ENCODE measurements around the gene APCDD1L.

APCDD1L gene

GRCh38 chr20:58515233-58516212, at the start of gene APCDD1L:
Gene APCDD1L (minus strand): TSS chr20:58515399. CDS start chr20:58514707, 692 bp downstream.
- DNase-seq (ENCODE audit: low read depth in 2 of 2, low spot score in 1 of 2): no peak

DNA sequence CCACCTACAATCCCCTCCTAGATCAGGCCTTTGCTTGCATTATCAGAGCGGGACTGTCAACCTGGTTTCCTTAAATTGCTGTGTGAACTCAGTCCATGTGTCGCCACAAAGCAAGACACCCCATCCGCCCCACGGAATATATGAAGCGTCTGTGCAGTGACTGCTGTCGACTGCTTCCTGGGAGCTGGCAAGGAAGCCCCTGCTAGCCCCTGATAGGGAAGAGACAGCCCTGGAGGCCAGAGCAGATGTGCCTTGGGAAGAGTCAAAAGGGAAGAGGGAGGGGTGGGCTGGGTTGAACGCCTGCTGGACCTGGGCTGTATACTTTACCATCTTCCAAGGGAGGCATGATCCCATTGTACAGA, 44.1 kb upstream of the APCDD1L start:
- DNase-seq (ENCODE audit: low read depth in 2 of 2, low spot score in 1 of 2): no peak

DNA sequence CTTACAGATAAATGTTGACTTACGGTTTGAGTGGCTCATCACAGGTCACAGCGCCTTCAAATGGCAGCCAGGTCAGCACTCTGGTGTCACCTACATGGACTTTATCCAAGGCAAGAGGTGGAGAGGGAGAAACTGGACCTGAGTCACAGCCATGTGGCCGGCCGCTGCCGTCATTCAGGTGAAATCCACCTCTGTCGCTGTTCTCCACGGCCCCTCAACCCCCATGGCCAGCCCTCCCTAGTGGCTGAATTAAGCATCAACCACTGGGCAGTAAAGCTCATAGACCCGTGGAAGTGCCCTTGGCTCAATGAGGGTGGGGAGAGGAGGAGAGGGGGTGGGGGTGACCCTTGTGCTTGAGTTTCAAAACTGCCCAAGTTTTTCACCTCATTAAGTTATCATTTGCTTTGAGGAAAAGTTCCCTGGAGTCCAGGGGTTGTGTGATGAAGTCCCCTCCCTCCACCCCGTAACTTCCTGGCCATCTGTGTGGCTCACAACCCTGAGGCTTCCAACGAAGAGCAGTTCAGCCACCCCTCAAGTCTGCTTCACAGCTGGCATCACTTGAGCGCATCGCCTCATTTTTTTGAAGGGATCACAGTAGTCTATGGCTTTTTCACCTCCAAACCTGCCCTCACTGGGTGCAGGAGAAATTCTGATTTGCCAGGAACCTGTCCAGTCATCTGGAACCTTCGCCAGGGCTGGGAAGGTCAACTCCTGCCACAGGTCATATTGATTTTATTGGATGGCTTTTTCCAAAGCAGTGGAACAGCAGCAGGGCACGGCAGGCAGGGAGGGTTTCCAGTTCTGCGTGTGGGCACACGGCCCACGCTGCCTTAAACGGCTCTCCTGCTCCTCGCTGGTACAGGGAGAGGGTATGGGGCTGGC, 43.5 kb upstream of the APCDD1L start:
- DNase-seq (ENCODE audit: low read depth in 2 of 2, low spot score in 1 of 2): no peak

- DNase-seq (ENCODE audit: low read depth in 2 of 2, low spot score in 1 of 2): no peak
Measured at GRCh38 chr20:58557733-58558342, 42.6 kb upstream of the APCDD1L start.

GRCh38 chr20:58556961-58557360, 41.8 kb upstream of the APCDD1L start:
- DNase-seq (ENCODE audit: low read depth in 2 of 2, low spot score in 1 of 2): no peak

DNA sequence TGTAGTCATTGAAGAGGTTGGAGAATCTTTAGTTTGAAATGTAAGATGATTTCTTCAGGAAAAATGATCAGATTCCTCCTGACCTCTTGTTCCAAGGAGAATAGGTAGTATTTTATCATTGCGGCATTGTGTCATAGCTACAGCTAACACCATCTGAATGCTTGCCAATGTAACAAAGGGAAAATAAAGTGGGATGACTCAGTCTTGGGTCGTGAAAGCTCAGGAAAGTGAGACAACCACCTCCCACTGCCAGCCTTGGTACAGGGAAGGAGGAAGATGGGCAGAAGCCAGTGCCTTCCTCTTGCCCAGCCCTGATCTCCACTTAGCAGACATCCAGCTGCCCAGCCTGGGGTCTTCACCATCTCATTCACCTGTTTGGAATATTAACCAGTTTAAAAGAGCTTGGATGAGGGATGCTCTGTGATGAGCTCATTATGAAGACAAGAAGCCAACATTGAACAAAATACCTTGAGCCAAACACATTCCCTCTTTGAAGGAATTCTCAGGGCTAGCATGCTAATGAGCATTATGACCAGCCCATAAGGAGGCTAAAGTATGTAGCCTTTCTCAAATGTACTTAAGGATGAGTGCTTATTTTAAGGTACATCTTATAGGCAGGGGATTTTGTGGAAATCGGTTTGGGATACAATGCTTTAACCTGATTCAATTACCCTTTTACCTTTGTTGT, 40.0 kb upstream of the APCDD1L start:
- no peak for DNase-seq (ENCODE audit: low read depth in 2 of 2, low spot score in 1 of 2)

DNA sequence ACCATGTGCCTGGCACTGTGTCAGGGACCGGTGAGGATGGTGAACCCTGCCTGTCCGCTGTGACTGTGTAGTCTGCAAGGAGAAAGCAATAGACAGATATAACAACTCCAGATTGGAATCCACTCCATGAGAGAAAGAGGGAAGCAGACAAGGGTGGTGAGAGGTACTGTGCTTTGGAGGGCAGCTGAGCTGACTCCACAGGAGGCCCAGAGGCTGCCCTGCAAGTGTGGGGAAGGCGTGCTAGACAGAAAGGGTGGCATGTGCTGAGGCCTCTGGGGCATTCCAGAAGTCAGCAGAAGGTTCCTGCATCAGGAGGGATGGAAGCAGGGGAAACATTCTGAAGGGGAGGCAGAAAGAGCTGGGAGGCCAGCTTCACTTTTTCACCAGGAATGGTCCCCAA, 39.3 kb upstream of the APCDD1L start:
- no peak for DNase-seq (ENCODE audit: low read depth in 2 of 2, low spot score in 1 of 2)

- no peak for DNase-seq (ENCODE audit: low read depth in 2 of 2, low spot score in 1 of 2)
Measured at GRCh38 chr20:58553841-58554240, 38.6 kb upstream of the APCDD1L start.

DNA sequence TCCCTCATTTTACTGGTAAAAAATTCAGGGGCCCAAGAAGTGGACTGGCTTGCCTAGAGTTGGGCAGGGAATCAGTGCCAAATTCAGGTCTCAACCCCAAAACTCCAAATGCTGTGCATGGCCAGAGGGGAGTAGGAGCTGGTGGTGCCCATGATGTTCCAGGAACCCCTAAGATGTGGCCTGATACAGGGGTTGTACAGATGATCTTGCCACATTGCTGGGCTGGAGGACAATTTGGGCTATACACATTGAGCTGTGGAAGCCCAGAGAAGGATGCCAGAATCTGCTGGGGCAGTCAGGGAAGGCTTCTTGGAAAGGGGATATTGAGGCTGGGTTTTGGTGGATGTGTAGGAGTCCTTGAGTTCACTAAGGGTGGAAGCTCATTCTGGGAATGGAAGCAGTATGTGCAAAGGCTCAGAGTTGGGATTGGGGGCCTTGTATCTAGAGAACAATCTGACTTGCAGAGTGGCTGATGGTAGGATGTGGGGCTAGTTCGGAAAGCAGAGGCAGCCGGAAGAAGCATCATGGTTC, 38.0 kb upstream of the APCDD1L start:
- DNase-seq (ENCODE audit: low read depth in 2 of 2, low spot score in 1 of 2): no peak

GRCh38 chr20:58552366-58552934, 37.3 kb upstream of the APCDD1L start:
- no peak for DNase-seq (ENCODE audit: low read depth in 2 of 2, low spot score in 1 of 2)

GRCh38 chr20:58551631-58552030, 36.4 kb upstream of the APCDD1L start:
- DNase-seq (ENCODE audit: low read depth in 2 of 2, low spot score in 1 of 2): no peak

DNA sequence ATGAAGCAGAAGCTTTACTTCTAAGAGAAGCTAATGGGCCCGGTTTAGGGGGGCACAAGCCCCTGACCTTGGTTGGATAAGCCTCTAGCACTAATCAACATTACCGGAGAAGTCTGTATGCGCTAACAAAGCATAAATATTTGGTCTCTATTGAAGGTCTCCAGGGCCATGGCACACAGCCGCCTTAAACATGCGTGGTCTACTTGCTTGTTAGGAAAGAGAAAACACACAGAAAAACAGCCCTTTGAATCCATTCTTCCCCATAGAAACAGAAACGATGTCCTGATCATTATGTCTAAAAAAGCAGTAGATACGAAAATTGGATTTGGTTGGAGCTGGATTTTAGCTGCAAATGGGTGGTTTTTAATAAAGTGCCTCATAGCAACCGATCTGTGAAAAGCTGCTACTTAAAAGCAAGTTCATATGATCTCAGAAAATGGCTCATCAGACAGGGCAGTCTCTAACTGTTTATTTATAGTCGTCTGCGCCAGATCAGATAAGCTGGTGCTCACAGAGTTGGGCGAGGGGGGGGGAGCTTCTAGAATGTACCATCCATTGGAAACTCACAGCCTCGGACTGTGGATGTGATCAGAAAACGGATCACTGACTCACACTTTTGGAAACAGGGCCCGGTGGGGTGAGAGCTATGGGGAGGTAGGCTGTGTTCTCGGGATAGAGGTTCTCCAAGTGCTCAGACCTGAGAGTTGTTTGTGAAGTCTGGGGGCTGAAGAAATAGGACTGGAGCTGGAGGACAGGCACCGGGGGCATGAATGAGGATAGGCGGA, 35.3 kb upstream of the APCDD1L start:
- no peak for DNase-seq (ENCODE audit: low read depth in 2 of 2, low spot score in 1 of 2)

GRCh38 chr20:58549231-58550209, 34.3 kb upstream of the APCDD1L start:
- no peak for DNase-seq (ENCODE audit: low read depth in 2 of 2, low spot score in 1 of 2)

GRCh38 chr20:58547623-58548475, 32.6 kb upstream of the APCDD1L start:
- DNase-seq (ENCODE audit: low read depth in 2 of 2, low spot score in 1 of 2): no peak

GRCh38 chr20:58546756-58547622, 31.8 kb upstream of the APCDD1L start:
- no peak for DNase-seq (ENCODE audit: low read depth in 2 of 2, low spot score in 1 of 2)

- no peak for DNase-seq (ENCODE audit: low read depth in 2 of 2, low spot score in 1 of 2)
Measured at GRCh38 chr20:58546416-58546711, 31.2 kb upstream of the APCDD1L start.

Measured in stimulated activated CD8-positive, alpha-beta memory T cell treated with anti-CD3 and anti-CD28 coated beads, Interleukin-4, amount 100 ng/mL, for 1 hour (primary cell).